ENCODE measurements around the gene RTCA.

- TF ChIP-seq, protein P1, sequence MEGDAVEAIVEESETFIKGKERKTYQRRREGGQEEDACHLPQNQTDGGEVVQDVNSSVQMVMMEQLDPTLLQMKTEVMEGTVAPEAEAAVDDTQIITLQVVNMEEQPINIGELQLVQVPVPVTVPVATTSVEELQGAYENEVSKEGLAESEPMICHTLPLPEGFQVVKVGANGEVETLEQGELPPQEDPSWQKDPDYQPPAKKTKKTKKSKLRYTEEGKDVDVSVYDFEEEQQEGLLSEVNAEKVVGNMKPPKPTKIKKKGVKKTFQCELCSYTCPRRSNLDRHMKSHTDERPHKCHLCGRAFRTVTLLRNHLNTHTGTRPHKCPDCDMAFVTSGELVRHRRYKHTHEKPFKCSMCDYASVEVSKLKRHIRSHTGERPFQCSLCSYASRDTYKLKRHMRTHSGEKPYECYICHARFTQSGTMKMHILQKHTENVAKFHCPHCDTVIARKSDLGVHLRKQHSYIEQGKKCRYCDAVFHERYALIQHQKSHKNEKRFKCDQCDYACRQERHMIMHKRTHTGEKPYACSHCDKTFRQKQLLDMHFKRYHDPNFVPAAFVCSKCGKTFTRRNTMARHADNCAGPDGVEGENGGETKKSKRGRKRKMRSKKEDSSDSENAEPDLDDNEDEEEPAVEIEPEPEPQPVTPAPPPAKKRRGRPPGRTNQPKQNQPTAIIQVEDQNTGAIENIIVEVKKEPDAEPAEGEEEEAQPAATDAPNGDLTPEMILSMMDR (IDR thresholded peaks at IDR 0.05) = no peak
- TF ChIP-seq POLR2A (IDR thresholded peaks at IDR 0.05) = no peak
Observed at GRCh38 chr1:100246738-100247137, 19.3 kb upstream of the RTCA start.

Measured in adrenal gland (tissue), 5 donors.